Measurements from ENCODE around the gene TEAD1. TPM values are rescaled to one million over a fixed set of nuclear protein-coding genes. Genes with fewer than 3 reads are reported as not detected.

Gene TEAD1
- total and polyA plus RNA-seq, 2 donors (not counting 3 experiments of a cell fraction or from before 2014, with no cell fraction given), result 15.3 to 49.0 TPM

DNA sequence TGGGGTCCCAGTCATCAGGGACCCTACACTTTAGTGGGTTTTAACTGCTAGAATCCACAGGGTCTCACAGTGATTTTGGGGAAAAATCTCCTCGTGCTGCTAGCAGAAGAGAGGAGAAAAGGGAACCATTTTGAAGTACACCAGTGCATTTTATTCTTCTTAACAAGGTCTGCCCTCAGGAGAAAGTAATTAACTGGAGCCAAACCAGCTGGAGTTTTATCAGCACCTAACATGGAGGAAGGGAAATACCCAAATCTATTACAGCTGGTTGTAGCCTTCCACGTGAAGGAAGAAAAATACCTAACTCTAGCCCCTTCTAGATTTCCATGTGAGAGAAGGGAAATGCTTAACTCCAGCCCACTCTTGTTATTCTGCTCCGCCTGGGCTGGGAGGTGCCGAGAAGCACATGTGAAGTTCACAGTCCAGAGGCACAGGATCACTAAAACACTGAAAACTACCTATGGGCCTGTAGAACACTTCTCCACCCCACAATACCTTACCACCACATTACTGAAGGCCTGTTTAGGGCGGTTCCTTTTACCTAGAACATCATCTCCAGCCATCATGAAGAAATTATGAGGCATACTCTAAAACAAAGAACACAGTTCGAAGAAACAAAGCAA lies 31.3 kb upstream of the TEAD1 start:
- no peak overlapping the region for H3K27ac ChIP-seq (ENCODE audit: insufficient read depth, low read depth, low read length)
- H3K4me3 ChIP-seq (replicated peaks in 1 of 3; ENCODE audit: insufficient read depth in 1 of 3, low read depth in 1 of 3, low read length in 3 of 3), result no peak overlapping the region
- H2AFZ ChIP-seq (ENCODE audit: low read depth, low read length), result peak overlapping the region; percentile 50
- H3K4me1 ChIP-seq (ENCODE audit: control insufficient read depth, extremely low read depth, insufficient read depth, low read length), result peaks cover 2% of the 10 kb centered on the region
- dilution Hi-C loops (cut with MboI; ENCODE audit: extremely low pct_ligation_motif_present, low sequenced_read_pairs) (no loop called here), intact Hi-C loops (cut with micrococcal nuclease) (no loop called here)
- no peak overlapping the region for H3K9ac ChIP-seq (replicated peaks; ENCODE audit: extremely low read depth, insufficient read depth, low read length)
- H3K27me3 ChIP-seq (ENCODE audit: control insufficient read depth in 2 of 2, insufficient read depth in 2 of 2, low read length in 2 of 2), result peaks cover 0 to 2% of the 10 kb centered on the region in 2 experiments
- POLR2A ChIA-PET, result interaction anchor here (0.5 kb wide), 1 partner anchor 9 kb away, joined by 3 read pairs; no protein-coding TSS in a partner anchor
- no TSS peak for BruUV-seq (replicated peaks)
- no peaks in the 10 kb centered on the region for H3K9me3 ChIP-seq (replicated peaks; ENCODE audit: control insufficient read depth, insufficient read depth, low read length)
- no peak for DNase-seq (ENCODE audit: low read depth, low spot score)
- H3K36me3 ChIP-seq (ENCODE audit: control insufficient read depth in 2 of 2, extremely low read depth in 1 of 2, insufficient read depth in 2 of 2, low read length in 2 of 2), result no peaks in the 10 kb centered on the region
- no peaks in the 10 kb centered on the region for H3K79me2 ChIP-seq (ENCODE audit: control insufficient read depth, insufficient read depth, low read length)
- CTCF ChIA-PET, result interaction anchor here (0.5 to 1.5 kb wide), 9 partner anchors 9 to 311 kb away, joined by 3 to 7 read pairs (median 3); no protein-coding TSS in a partner anchor
- FAIRE-seq, result no peak
- no peak for TF ChIP-seq POLR2AphosphoS5 (IDR thresholded peaks at IDR 0.05; ENCODE audit: insufficient read depth, low read depth, low read length)
- TF ChIP-seq FOS (IDR thresholded peaks at IDR 0.05; ENCODE audit: borderline replicate concordance, insufficient read depth, low read length), result no peak
- no peak for TF ChIP-seq MYC (IDR thresholded peaks at IDR 0.05; ENCODE audit: low read depth, low read length)
- no peak for TF ChIP-seq GATA2 (IDR thresholded peaks at IDR 0.05; ENCODE audit: insufficient read depth, insufficient read length, low read depth, low read length)
- TF ChIP-seq EZH2 (IDR thresholded peaks at IDR 0.05; ENCODE audit: borderline replicate concordance, low read depth, low read length, severe bottlenecking), result no peak
- TF ChIP-seq, protein P1, sequence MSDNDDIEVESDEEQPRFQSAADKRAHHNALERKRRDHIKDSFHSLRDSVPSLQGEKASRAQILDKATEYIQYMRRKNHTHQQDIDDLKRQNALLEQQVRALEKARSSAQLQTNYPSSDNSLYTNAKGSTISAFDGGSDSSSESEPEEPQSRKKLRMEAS (IDR thresholded peaks at IDR 0.05; ENCODE audit: insufficient read depth, insufficient read length), result no peak
- no peaks in the 10 kb centered on the region for H4K20me1 ChIP-seq (replicated peaks; ENCODE audit: control insufficient read depth, extremely low read depth, insufficient read depth, low read length)
- no peak overlapping the region for H3K4me2 ChIP-seq (ENCODE audit: insufficient read depth, low read length)
- no peaks in the 10 kb centered on the region for H3K9me1 ChIP-seq (replicated peaks; ENCODE audit: control insufficient read depth, extremely low read depth, insufficient read depth, low read length)

DNA sequence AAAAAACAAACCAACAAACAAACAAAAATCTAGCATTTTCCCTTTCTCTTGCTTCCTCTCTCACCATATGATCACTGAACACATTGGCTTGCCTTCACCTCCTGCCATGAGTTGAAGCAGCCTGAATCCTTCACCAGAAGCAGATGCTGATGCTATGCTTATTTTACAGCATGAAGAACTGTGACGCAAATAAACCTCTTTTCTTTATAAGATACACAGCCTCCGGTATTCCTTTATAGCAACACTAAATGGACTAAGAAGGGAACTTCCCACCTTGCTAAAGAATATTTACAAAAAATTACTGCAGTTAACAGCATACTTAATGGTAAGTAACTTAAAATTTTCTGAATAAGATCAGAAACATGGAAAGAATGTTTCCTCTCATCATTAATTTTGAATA lies 27.7 kb upstream of the TEAD1 start:
- H3K4me2 ChIP-seq (ENCODE audit: insufficient read depth, low read length), result no peak overlapping the region
- dilution Hi-C loops (cut with MboI; ENCODE audit: extremely low pct_ligation_motif_present, low sequenced_read_pairs), result no loop called here
- FAIRE-seq, result no peak
- no peaks in the 10 kb centered on the region for H4K20me1 ChIP-seq (replicated peaks; ENCODE audit: control insufficient read depth, extremely low read depth, insufficient read depth, low read length)
- no peaks in the 10 kb centered on the region for H3K36me3 ChIP-seq (ENCODE audit: control insufficient read depth in 2 of 2, extremely low read depth in 1 of 2, insufficient read depth in 2 of 2, low read length in 2 of 2)
- no peak overlapping the region for H3K27ac ChIP-seq (ENCODE audit: insufficient read depth, low read depth, low read length)
- H3K27me3 ChIP-seq (ENCODE audit: control insufficient read depth in 2 of 2, insufficient read depth in 2 of 2, low read length in 2 of 2), result no peaks in the 10 kb centered on the region
- intact Hi-C loops (cut with micrococcal nuclease), result no loop called here
- no peaks in the 10 kb centered on the region for H3K9me3 ChIP-seq (replicated peaks; ENCODE audit: control insufficient read depth, insufficient read depth, low read length)
- peaks cover 2% of the 10 kb centered on the region for H3K4me1 ChIP-seq (ENCODE audit: control insufficient read depth, extremely low read depth, insufficient read depth, low read length)
- ChIA-PET POLR2A (no interaction called here), CTCF (no interaction called here)
- H3K9ac ChIP-seq (replicated peaks; ENCODE audit: extremely low read depth, insufficient read depth, low read length), result no peak overlapping the region
- TF ChIP-seq, protein P2, sequence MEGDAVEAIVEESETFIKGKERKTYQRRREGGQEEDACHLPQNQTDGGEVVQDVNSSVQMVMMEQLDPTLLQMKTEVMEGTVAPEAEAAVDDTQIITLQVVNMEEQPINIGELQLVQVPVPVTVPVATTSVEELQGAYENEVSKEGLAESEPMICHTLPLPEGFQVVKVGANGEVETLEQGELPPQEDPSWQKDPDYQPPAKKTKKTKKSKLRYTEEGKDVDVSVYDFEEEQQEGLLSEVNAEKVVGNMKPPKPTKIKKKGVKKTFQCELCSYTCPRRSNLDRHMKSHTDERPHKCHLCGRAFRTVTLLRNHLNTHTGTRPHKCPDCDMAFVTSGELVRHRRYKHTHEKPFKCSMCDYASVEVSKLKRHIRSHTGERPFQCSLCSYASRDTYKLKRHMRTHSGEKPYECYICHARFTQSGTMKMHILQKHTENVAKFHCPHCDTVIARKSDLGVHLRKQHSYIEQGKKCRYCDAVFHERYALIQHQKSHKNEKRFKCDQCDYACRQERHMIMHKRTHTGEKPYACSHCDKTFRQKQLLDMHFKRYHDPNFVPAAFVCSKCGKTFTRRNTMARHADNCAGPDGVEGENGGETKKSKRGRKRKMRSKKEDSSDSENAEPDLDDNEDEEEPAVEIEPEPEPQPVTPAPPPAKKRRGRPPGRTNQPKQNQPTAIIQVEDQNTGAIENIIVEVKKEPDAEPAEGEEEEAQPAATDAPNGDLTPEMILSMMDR (IDR thresholded peaks at IDR 0.05; ENCODE audit: extremely low read depth in 1 of 2, insufficient read depth in 1 of 2, low read depth in 1 of 2, low read length in 2 of 2), result no peak
- TF ChIP-seq FOS (IDR thresholded peaks at IDR 0.05; ENCODE audit: borderline replicate concordance, insufficient read depth, low read length) (no peak), GATA2 (IDR thresholded peaks at IDR 0.05; ENCODE audit: insufficient read depth, insufficient read length, low read depth, low read length) (no peak), POLR2A (IDR thresholded peaks at IDR 0.05; ENCODE audit: low read depth, low read length) (no peak), MYC (IDR thresholded peaks at IDR 0.05; ENCODE audit: low read depth, low read length) (no peak), JUN (IDR thresholded peaks at IDR 0.05; ENCODE audit: borderline replicate concordance, insufficient read depth, insufficient read length, low read depth) (no peak), EZH2 (IDR thresholded peaks at IDR 0.05; ENCODE audit: borderline replicate concordance, low read depth, low read length, severe bottlenecking) (no peak), POLR2AphosphoS5 (IDR thresholded peaks at IDR 0.05; ENCODE audit: insufficient read depth, low read depth, low read length) (no peak)
- TF ChIP-seq, protein P1 (IDR thresholded peaks at IDR 0.05; ENCODE audit: insufficient read depth, insufficient read length), result no peak
- H3K4me3 ChIP-seq (replicated peaks in 1 of 3; ENCODE audit: insufficient read depth in 1 of 3, low read depth in 1 of 3, low read length in 3 of 3), result no peak overlapping the region
- no peaks in the 10 kb centered on the region for H3K79me2 ChIP-seq (ENCODE audit: control insufficient read depth, insufficient read depth, low read length)
- no peaks in the 10 kb centered on the region for H3K9me1 ChIP-seq (replicated peaks; ENCODE audit: control insufficient read depth, extremely low read depth, insufficient read depth, low read length)
- DNase-seq (ENCODE audit: low read depth, low spot score), result no peak
- no peak overlapping the region for H2AFZ ChIP-seq (ENCODE audit: low read depth, low read length)
- BruUV-seq (replicated peaks), result no TSS peak
